Colonic mucosa (tissue), 4 donors: ENCODE data around the gene BCAS1. TPM values are rescaled to one million over a fixed set of nuclear protein-coding genes. Genes with fewer than 3 reads are reported as not detected.

ENCODE experiments used
- DNase-seq: peaks from one replicate; pipeline ENCODE4 v3.0.0-alpha.2; 2020
- H3K27ac ChIP-seq: fragments of 200-600 bp; one replicate; pipeline ENCODE4 v1.8.0; 2021
- H3K27me3 ChIP-seq: fragments of 200-600 bp; one replicate; pipeline ENCODE4 v1.8.0; 2021
- H3K36me3 ChIP-seq: fragments of 200-600 bp; one replicate; pipeline ENCODE4 v1.8.0; 2021
- H3K4me1 ChIP-seq: fragments of 200-600 bp; one replicate; pipeline ENCODE4 v1.8.0; 2021; ENCODE audit warnings: mild to moderate bottlenecking
- H3K4me3 ChIP-seq: fragments of 200-600 bp; one replicate; pipeline ENCODE4 v1.8.0; 2021
- H3K9ac ChIP-seq, 2 donors: one replicate each; pipeline ENCODE4 v1.7.0; 2013; ENCODE audit warnings: control low read depth in 2 of 2, low read depth in 2 of 2, low read length in 2 of 2
- H3K9me3 ChIP-seq: fragments of 200-600 bp; one replicate; pipeline ENCODE4 v1.8.0; 2021
- intact Hi-C: fragments of 100-400 bp; cut with DNase I; formaldehyde crosslinking; loops from one replicate; pipeline ENCODE4 v1.14.1; 2022
- total RNA-seq, 2 donors: library from RNA; stranded (reverse); fragmentation: NEBNext Ultra II Directional in 1 of 2; extraction: Animal tissue kit (Norgen Biotek cat#: 25700) in 1 of 2; gene quantifications; one replicate each; pipeline ENCODE4 v1.2.1, GENCODE V29; 2021
- TF ChIP-seq, protein P1 (sequence below): fragments of 200-600 bp; IDR thresholded peaks from one replicate; pipeline ENCODE4 v1.8.0; 2022; ENCODE audit warnings: antibody characterized with exemption, mild to moderate bottlenecking
- donor health status: healthy.
- donor health status: DM: no; HTN: no; CAD: no.
- donor health status: DM: no; HTN: no; CAD: no.

The BCAS1 gene
- total RNA-seq, 2 donors from 2014 or later, result 67.9 to 154 TPM

GRCh38 chr20:53944796-53945195 lies 125.6 kb downstream of the BCAS1 start:
- Histone ChIP-seq H3K36me3 (no peaks in the 10 kb centered on the region), H3K27ac (no peak overlapping the region), H3K9ac (no peak overlapping the region), H3K4me3 (no peak overlapping the region), H3K4me1 (peaks cover 8% of the 10 kb centered on the region), H3K9me3 (no peaks in the 10 kb centered on the region), H3K27me3 (no peaks in the 10 kb centered on the region)
- intact Hi-C loops, result loop anchor here (5.0 kb wide), 3 partner anchors 113 to 522 kb away; no protein-coding TSS in a partner anchor
- TF ChIP-seq, protein P1, sequence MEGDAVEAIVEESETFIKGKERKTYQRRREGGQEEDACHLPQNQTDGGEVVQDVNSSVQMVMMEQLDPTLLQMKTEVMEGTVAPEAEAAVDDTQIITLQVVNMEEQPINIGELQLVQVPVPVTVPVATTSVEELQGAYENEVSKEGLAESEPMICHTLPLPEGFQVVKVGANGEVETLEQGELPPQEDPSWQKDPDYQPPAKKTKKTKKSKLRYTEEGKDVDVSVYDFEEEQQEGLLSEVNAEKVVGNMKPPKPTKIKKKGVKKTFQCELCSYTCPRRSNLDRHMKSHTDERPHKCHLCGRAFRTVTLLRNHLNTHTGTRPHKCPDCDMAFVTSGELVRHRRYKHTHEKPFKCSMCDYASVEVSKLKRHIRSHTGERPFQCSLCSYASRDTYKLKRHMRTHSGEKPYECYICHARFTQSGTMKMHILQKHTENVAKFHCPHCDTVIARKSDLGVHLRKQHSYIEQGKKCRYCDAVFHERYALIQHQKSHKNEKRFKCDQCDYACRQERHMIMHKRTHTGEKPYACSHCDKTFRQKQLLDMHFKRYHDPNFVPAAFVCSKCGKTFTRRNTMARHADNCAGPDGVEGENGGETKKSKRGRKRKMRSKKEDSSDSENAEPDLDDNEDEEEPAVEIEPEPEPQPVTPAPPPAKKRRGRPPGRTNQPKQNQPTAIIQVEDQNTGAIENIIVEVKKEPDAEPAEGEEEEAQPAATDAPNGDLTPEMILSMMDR, result no peak
- no peak for DNase-seq

DNA sequence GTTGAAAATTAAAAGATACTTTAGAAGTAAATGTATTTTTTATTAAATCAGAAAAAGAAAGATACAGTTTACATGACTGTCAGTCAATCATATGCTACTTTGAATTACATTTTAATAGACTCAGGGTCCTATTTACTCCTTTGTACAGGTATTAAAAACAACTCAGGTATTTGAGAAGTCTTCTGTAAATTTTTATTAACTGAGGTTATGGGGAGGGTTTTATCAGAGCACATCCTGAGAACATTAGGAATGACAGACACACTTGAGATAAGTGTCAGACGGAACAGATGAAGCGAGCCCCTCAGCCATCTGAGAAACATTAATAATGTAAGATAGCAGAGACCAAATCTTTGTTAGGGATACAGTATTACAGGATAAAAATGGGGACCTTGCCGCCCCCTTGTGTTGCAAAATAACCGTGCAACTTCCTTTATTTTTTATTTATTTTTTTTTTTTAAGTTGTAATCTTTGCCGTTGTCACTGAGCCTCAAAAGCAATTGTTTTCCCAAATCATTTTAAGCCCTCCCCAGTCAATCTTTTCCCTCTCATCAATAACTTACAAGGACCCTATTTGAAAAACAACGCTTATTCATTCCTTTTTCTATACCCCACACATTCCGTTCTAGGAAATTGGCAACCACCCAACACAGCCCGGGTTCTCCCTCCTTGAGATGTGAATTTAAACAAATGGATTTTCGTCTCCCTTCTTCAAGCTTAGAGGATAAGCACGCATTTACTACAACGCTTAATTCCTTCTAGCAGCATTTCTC lies 126.7 kb downstream of the BCAS1 start:
- TF ChIP-seq, protein P1, result peak; percentile 52
- intact Hi-C loops, result loop anchor here (5.0 kb wide), 2 partner anchors 114 to 366 kb away; no protein-coding TSS in a partner anchor
- peaks cover 16% of the 10 kb centered on the region for H3K4me1 ChIP-seq
- no peak overlapping the region for H3K9ac ChIP-seq
- DNase-seq, result no peak
- H3K27me3 ChIP-seq, result no peaks in the 10 kb centered on the region
- H3K4me3 ChIP-seq, result no peak overlapping the region
- H3K36me3 ChIP-seq, result no peaks in the 10 kb centered on the region
- H3K9me3 ChIP-seq, result no peaks in the 10 kb centered on the region
- no peak overlapping the region for H3K27ac ChIP-seq

DNA sequence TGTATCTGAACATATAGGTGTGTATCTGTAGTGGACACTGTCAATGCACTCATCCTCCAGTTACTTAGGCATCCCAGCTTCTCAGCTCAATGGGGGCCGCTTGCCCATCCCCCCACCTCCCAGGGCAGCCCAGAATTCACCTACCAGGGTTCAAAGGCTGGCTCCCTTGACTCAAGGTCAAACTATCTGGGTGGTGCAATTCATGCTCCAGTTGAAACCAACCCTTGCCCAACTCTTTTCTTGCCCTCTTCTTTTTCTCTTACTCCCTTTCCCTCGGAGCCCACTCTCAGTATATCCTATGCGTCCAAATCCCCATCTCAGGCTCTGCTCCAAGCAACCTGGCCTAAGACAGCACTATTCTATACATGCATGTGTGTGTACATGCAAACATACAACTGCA lies 127.4 kb downstream of the BCAS1 start:
- H3K27me3 ChIP-seq, result no peaks in the 10 kb centered on the region
- no peaks in the 10 kb centered on the region for H3K9me3 ChIP-seq
- no peak overlapping the region for H3K9ac ChIP-seq
- no peak for DNase-seq
- TF ChIP-seq, protein P1, result no peak
- peaks cover 16% of the 10 kb centered on the region for H3K4me1 ChIP-seq
- intact Hi-C loops, result loop anchor here (5.0 kb wide), 2 partner anchors 114 to 366 kb away; no protein-coding TSS in a partner anchor
- H3K36me3 ChIP-seq, result no peaks in the 10 kb centered on the region
- H3K4me3 ChIP-seq, result no peak overlapping the region
- H3K27ac ChIP-seq, result no peak overlapping the region

- intact Hi-C loops, result loop anchor here (5.0 kb wide), 2 partner anchors 115 to 365 kb away; no protein-coding TSS in a partner anchor
These were observed 128.0 kb downstream of the BCAS1 start for GRCh38 chr20:53942472-53942816.

DNA sequence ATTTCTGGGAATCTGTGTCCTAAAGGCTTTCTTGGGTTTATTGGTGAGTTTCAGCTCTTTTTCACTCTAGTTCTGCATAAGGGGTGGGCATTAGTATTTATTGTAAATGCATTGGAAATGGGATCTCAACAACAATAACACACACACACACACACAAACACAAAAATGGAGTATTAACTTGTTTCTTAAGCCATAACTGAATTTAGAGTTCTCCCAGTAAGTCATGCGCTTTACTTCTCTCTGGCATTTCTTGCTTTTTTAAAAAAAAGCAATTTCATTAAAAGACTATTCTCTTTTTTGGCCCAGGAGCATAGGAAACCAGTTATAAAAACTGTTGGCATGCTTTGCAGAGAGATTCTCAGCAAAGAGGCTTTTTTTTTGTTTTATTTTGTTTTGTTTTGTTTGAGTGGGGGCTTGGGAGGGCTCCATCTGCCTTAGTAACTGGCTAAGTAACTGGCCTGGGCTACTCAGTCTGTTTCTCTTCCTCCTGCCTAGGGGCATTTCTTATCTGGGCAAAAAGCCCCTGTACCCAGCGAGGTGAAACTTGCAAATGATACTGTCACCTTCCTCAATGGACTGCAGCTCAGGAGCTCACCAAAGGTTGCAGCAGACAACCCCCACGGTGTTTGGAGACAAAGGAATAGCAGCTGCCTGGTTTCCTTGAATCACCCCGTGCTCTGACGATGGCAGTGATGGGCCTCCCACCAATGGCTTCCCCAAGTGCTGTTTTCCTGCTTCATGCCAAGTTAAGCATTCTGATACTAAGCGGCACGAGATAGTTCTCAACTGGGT lies 128.5 kb downstream of the BCAS1 start:
- TF ChIP-seq, protein P1, result no peak
- no peaks in the 10 kb centered on the region for H3K9me3 ChIP-seq
- no peak overlapping the region for H3K4me3 ChIP-seq
- no peak overlapping the region for H3K9ac ChIP-seq
- H3K27me3 ChIP-seq, result no peaks in the 10 kb centered on the region
- no peak for DNase-seq
- intact Hi-C loops, result loop anchor here (5.0 kb wide), 2 partner anchors 115 to 365 kb away; no protein-coding TSS in a partner anchor
- H3K4me1 ChIP-seq, result peaks cover 16% of the 10 kb centered on the region
- no peaks in the 10 kb centered on the region for H3K36me3 ChIP-seq
- peak overlapping the region; percentile 73 for H3K27ac ChIP-seq

More at GRCh38 chr20:53942472-53942816, 128.0 kb downstream of the BCAS1 start:
- Histone ChIP-seq H3K36me3 (no peaks in the 10 kb centered on the region), H3K4me3 (no peak overlapping the region), H3K4me1 (peaks cover 16% of the 10 kb centered on the region), H3K27ac (no peak overlapping the region), H3K9me3 (no peaks in the 10 kb centered on the region), H3K27me3 (no peaks in the 10 kb centered on the region), H3K9ac (no peak overlapping the region)
- DNase-seq, result no peak
- TF ChIP-seq, protein P1, result no peak
